ENCODE data around the gene LPP. TPM values are rescaled to one million over a fixed set of nuclear protein-coding genes. Genes with fewer than 3 reads are reported as not detected.
A peak's percentile ranks its signal among the peaks of the same experiment; 100 is the strongest.

Gene LPP
- total and polyA plus RNA-seq, 2 of the 13 experiments (the other 11 are each of a cell fraction or from before 2014, with no cell fraction given): 19.2 to 29.9 TPM

- TF ChIP-seq ZNF710 (CRISPR knock-in tag; IDR thresholded peaks at IDR 0.05; ENCODE audit: borderline replicate concordance) (peak; percentile 56; the same call in 1 of the 2 replicates), ZNF496 (CRISPR knock-in tag; IDR thresholded peaks at IDR 0.05; ENCODE audit: insufficient replicate concordance) (no peak), SP140L (CRISPR knock-in tag; IDR thresholded peaks at IDR 0.05; ENCODE audit: borderline replicate concordance) (0 out of 2 replicates have a peak, but pooled peaks have one; percentile 26), ZNF333 (CRISPR knock-in tag; IDR thresholded peaks at IDR 0.05; ENCODE audit: borderline replicate concordance) (no peak), GLI4 (CRISPR knock-in tag; IDR thresholded peaks at IDR 0.05; ENCODE audit: borderline replicate concordance) (no peak), SAFB2 (CRISPR knock-in tag; IDR thresholded peaks at IDR 0.05; ENCODE audit: borderline replicate concordance, low read depth) (no peak; the same call in 1 of the 2 replicates), ATF6 (CRISPR knock-in tag; conservative IDR thresholded peaks at IDR 0.05) (no peak), IRF1 (CRISPR knock-in tag; IDR thresholded peaks at IDR 0.05; ENCODE audit: low read depth) (no peak), NCOA2 (CRISPR knock-in tag; IDR thresholded peaks at IDR 0.05) (peak; percentile 96), SKIL (CRISPR knock-in tag; IDR thresholded peaks at IDR 0.05; ENCODE audit: borderline replicate concordance) (peak; percentile 71; the same call in 1 of the 2 replicates), TSC22D2 (CRISPR knock-in tag; IDR thresholded peaks at IDR 0.05; ENCODE audit: borderline replicate concordance) (no peak), STAG1 (CRISPR knock-in tag; IDR thresholded peaks at IDR 0.05) (peak; percentile 39), ZNF557 (CRISPR knock-in tag; IDR thresholded peaks at IDR 0.05) (no peak), ZNF629 (CRISPR knock-in tag; conservative IDR thresholded peaks at IDR 0.05) (peak; percentile 33; the same call in 1 of the 2 replicates), E2F2 (CRISPR knock-in tag; IDR thresholded peaks at IDR 0.05; ENCODE audit: borderline replicate concordance) (no peak), ZNF883 (CRISPR knock-in tag; IDR thresholded peaks at IDR 0.05; ENCODE audit: not compliant biosample characterization) (no peak), ZNF607 (CRISPR knock-in tag; IDR thresholded peaks at IDR 0.05; ENCODE audit: borderline replicate concordance) (no peak), MED13 (CRISPR knock-in tag; IDR thresholded peaks at IDR 0.05) (peak; percentile 91), ZNF274 (CRISPR knock-in tag; IDR thresholded peaks at IDR 0.05) (no peak)
These were observed 16.8 kb downstream of the LPP start (continued) for GRCh38 chr3:188170461-188171459.
